HAP-1 (cell line): ENCODE results near the gene SPAG6.
"Not testable (repeated sequence)": the region's sequence is repeated elsewhere in the genome, so short reads cannot be mapped to it uniquely, and the experiment has no call there.

Source experiments
- DNase-seq, 2 experiments: peaks; one replicate each; pipeline ENCODE4 v3.0.0-alpha.2; 2016 to 2020; ENCODE audit warnings: low spot score in 2 of 2
- H3K27me3 ChIP-seq: fragments of 250-450 bp; sonication (Bioruptor Pico); 2 replicates; pipeline ENCODE4 v1.5.1; 2020; ENCODE audit warnings: low read depth, mild to moderate bottlenecking, moderate library complexity
- H3K36me3 ChIP-seq: fragments of 250-450 bp; sonication (Bioruptor Pico); replicated peaks from 2 replicates; pipeline ENCODE4 v1.5.1; 2020; ENCODE audit warnings: mild to moderate bottlenecking
- H3K4me1 ChIP-seq: fragments of 250-450 bp; sonication (Bioruptor Pico); 2 replicates; pipeline ENCODE4 v1.5.1; 2020; ENCODE audit warnings: mild to moderate bottlenecking
- H3K4me3 ChIP-seq: fragments of 250-450 bp; sonication (Bioruptor Pico); 2 replicates; pipeline ENCODE4 v1.5.1; 2020; ENCODE audit warnings: mild to moderate bottlenecking, moderate library complexity
- H3K9me3 ChIP-seq: fragments of 250-450 bp; sonication (Bioruptor Pico); 2 replicates; pipeline ENCODE4 v1.5.1; 2020; ENCODE audit warnings: mild to moderate bottlenecking, moderate library complexity
- in situ Hi-C: fragments of 300-500 bp; cut with MboI; formaldehyde crosslinking; loops from 3 replicates; pipeline ENCODE4 v1.14.3; 2020; ENCODE audit warnings: low sequenced_read_pairs, inconsistent platforms, mixed read lengths

The SPAG6 gene

GRCh38 chr10:22381262-22381661 is 36.0 kb downstream of the SPAG6 start:
- Histone ChIP-seq H3K36me3 (no peaks in the 10 kb centered on the region), H3K4me3 (no peak overlapping the region), H3K4me1 (peaks cover 4% of the 10 kb centered on the region; the same call in 1 of the 2 replicates), H3K9me3 (no peaks in the 10 kb centered on the region), H3K27me3 (no peaks in the 10 kb centered on the region)
- in situ Hi-C loops: no loop called here
- no peak for DNase-seq

- peak in 1 of 2 experiments; percentile 14 for DNase-seq
- no peaks in the 10 kb centered on the region for H3K36me3 ChIP-seq
- H3K4me1 ChIP-seq: peaks cover 2% of the 10 kb centered on the region; the same call in 1 of the 2 replicates
- in situ Hi-C loops: no loop called here
- H3K9me3 ChIP-seq: no peaks in the 10 kb centered on the region
- H3K4me3 ChIP-seq: no peak overlapping the region
- no peaks in the 10 kb centered on the region for H3K27me3 ChIP-seq
Observed at GRCh38 chr10:22386503-22386902, 41.2 kb downstream of the SPAG6 start.

GRCh38 chr10:22389856-22390589 is 44.7 kb downstream of the SPAG6 start:
- no peaks in the 10 kb centered on the region for H3K36me3 ChIP-seq
- no peak for DNase-seq
- in situ Hi-C loops: no loop called here

GRCh38 chr10:22391600-22391999 is 46.3 kb downstream of the SPAG6 start:
- no peak for DNase-seq
- Histone ChIP-seq H3K4me1 (peaks cover 5% of the 10 kb centered on the region; the same call in 1 of the 2 replicates), H3K9me3 (no peaks in the 10 kb centered on the region), H3K36me3 (no peaks in the 10 kb centered on the region), H3K4me3 (no peak overlapping the region), H3K27me3 (no peaks in the 10 kb centered on the region)
- in situ Hi-C loops: no loop called here

More at GRCh38 chr10:22389856-22390589, 44.7 kb downstream of the SPAG6 start:
- Histone ChIP-seq H3K4me3 (no peak overlapping the region), H3K27me3 (no peaks in the 10 kb centered on the region), H3K9me3 (no peaks in the 10 kb centered on the region), H3K4me1 (peaks cover 2% of the 10 kb centered on the region; the same call in 1 of the 2 replicates)

GRCh38 chr10:22396195-22396594 is 50.9 kb downstream of the SPAG6 start:
- DNase-seq, H3K9me3 ChIP-seq, H3K36me3 ChIP-seq, H3K4me1 ChIP-seq, in situ Hi-C loops, H3K27me3 ChIP-seq, H3K4me3 ChIP-seq: not testable (repeated sequence)

GRCh38 chr10:22406916-22407315 is 61.6 kb downstream of the SPAG6 start:
- H3K27me3 ChIP-seq, H3K9me3 ChIP-seq, in situ Hi-C loops, H3K4me3 ChIP-seq, H3K4me1 ChIP-seq, DNase-seq, H3K36me3 ChIP-seq: not testable (repeated sequence)

- H3K36me3 ChIP-seq: no peaks in the 10 kb centered on the region
- H3K4me1 ChIP-seq: no peaks in the 10 kb centered on the region
- H3K27me3 ChIP-seq: no peaks in the 10 kb centered on the region
- H3K9me3 ChIP-seq: no peaks in the 10 kb centered on the region
- no peak for DNase-seq
- no peak overlapping the region for H3K4me3 ChIP-seq
- in situ Hi-C loops: no loop called here
Observed at GRCh38 chr10:22410394-22410793, 65.1 kb downstream of the SPAG6 start.

- no peak overlapping the region for H3K4me3 ChIP-seq
- no peaks in the 10 kb centered on the region for H3K36me3 ChIP-seq
- in situ Hi-C loops: no loop called here
- H3K27me3 ChIP-seq: no peaks in the 10 kb centered on the region
- no peaks in the 10 kb centered on the region for H3K4me1 ChIP-seq
- no peaks in the 10 kb centered on the region for H3K9me3 ChIP-seq
- no peak for DNase-seq
Observed at GRCh38 chr10:22410846-22411245, 65.5 kb downstream of the SPAG6 start.

GRCh38 chr10:22414146-22414545 is 68.8 kb downstream of the SPAG6 start:
- in situ Hi-C loops: no loop called here
- H3K9me3 ChIP-seq: no peaks in the 10 kb centered on the region
- no peaks in the 10 kb centered on the region for H3K36me3 ChIP-seq
- no peak overlapping the region for H3K4me3 ChIP-seq
- H3K4me1 ChIP-seq: peaks cover 3% of the 10 kb centered on the region; the same call in 1 of the 2 replicates
- no peak for DNase-seq
- H3K27me3 ChIP-seq: no peaks in the 10 kb centered on the region

GRCh38 chr10:22415072-22415471 is 69.8 kb downstream of the SPAG6 start:
- no peaks in the 10 kb centered on the region for H3K9me3 ChIP-seq
- in situ Hi-C loops: no loop called here
- no peak overlapping the region for H3K4me3 ChIP-seq
- no peaks in the 10 kb centered on the region for H3K27me3 ChIP-seq
- no peak for DNase-seq
- H3K4me1 ChIP-seq: peaks cover 3% of the 10 kb centered on the region; the same call in 1 of the 2 replicates
- no peaks in the 10 kb centered on the region for H3K36me3 ChIP-seq

GRCh38 chr10:22417736-22418268 is 72.5 kb downstream of the SPAG6 start:
- in situ Hi-C loops: no loop called here
- Histone ChIP-seq H3K27me3 (no peaks in the 10 kb centered on the region), H3K4me3 (no peak overlapping the region), H3K9me3 (no peaks in the 10 kb centered on the region), H3K36me3 (no peaks in the 10 kb centered on the region), H3K4me1 (peaks cover 3% of the 10 kb centered on the region; the same call in 1 of the 2 replicates)
- DNase-seq: no peak

- Histone ChIP-seq H3K27me3 (no peaks in the 10 kb centered on the region), H3K4me3 (no peak overlapping the region), H3K4me1 (peaks cover 3% of the 10 kb centered on the region; the same call in 1 of the 2 replicates), H3K9me3 (no peaks in the 10 kb centered on the region), H3K36me3 (no peaks in the 10 kb centered on the region)
- in situ Hi-C loops: no loop called here
- no peak for DNase-seq
Observed at GRCh38 chr10:22420787-22421517, 75.7 kb downstream of the SPAG6 start.

- H3K4me3 ChIP-seq: no peak overlapping the region
- H3K36me3 ChIP-seq: no peaks in the 10 kb centered on the region
- no peak for DNase-seq
- in situ Hi-C loops: no loop called here
- peaks cover 12% of the 10 kb centered on the region for H3K4me1 ChIP-seq
- H3K9me3 ChIP-seq: no peaks in the 10 kb centered on the region
- no peaks in the 10 kb centered on the region for H3K27me3 ChIP-seq
Observed at GRCh38 chr10:22426653-22427052, 81.4 kb downstream of the SPAG6 start.

GRCh38 chr10:22427101-22427500 is 81.8 kb downstream of the SPAG6 start:
- Histone ChIP-seq H3K4me3 (no peak overlapping the region), H3K36me3 (no peaks in the 10 kb centered on the region), H3K27me3 (no peaks in the 10 kb centered on the region), H3K4me1 (peaks cover 12% of the 10 kb centered on the region), H3K9me3 (no peaks in the 10 kb centered on the region)
- in situ Hi-C loops: no loop called here
- no peak for DNase-seq
